NCI-H82 treated with DMSO at 0.1 percent for 48 hours (cell line): ENCODE measurements around the gene NPLOC4.
"Not testable (repeated sequence)": the region's sequence is repeated elsewhere in the genome, so short reads cannot be mapped to it uniquely, and the experiment has no call there.

Experiments used
- DNase-seq: peaks from one replicate; lab custom pipeline; 2025; ENCODE audit not compliant: unreplicated experiment; lab: John Stamatoyannopoulos, UW

NPLOC4 gene

DNA sequence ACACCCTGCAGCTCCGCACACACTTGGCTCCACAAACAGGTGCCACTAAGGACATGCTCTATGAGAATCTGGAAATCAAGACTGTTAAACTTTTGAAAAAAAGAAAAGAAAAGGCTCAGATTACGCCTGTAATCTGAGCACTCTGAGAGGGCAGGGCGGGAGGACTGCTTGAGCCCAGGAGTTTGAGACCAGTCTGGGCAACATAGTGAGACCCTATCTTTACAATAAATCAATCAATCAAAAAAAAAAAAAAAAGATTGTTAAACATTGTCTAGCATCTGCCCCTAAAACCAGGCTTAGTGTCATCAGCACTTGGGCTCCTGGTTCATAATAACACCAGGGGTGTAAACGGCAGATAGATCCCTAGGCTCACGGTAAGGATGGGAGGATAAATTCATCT, 47.3 kb downstream of the NPLOC4 start:
- DNase-seq, result no peak

DNA sequence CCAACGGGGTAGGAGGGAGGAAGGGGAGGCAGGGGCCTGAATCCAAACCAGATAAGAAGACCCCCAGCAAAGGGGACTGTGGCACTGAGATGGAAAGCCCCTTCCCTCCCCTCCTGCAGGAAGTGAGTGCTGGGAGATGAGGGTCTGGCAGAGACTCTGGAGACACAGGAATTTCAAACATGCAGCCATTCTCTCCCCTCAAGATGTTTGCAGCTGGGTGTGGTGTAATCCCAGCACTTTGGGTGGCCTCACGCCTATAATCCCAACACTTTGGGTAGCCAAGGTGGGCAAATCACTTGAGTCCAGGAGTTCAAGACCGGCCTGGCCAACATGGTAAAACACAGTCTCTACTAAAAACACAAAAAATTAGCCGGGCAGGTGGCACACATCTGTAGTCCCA, 50.8 kb downstream of the NPLOC4 start:
- DNase-seq, result no peak

DNA sequence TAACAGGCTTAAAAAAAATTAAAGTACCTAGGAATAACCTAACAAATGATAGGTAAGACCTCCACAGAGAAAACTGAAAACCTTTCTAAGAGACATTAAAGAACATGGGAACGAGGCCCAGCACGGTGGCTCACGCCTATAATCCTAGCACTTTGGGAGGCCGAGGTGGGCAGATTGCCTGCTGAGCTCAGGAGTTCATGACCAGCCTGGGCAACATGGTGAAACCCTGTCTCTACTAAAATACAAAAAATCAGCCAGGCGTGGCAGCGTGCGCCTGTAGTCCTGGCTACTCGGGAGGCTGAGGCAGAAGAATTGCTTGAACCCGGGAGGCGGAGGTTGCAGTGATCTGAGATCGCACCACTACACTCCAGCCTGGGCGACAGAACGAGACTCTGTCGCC, 52.1 kb downstream of the NPLOC4 start:
- not testable (repeated sequence) for DNase-seq

DNA sequence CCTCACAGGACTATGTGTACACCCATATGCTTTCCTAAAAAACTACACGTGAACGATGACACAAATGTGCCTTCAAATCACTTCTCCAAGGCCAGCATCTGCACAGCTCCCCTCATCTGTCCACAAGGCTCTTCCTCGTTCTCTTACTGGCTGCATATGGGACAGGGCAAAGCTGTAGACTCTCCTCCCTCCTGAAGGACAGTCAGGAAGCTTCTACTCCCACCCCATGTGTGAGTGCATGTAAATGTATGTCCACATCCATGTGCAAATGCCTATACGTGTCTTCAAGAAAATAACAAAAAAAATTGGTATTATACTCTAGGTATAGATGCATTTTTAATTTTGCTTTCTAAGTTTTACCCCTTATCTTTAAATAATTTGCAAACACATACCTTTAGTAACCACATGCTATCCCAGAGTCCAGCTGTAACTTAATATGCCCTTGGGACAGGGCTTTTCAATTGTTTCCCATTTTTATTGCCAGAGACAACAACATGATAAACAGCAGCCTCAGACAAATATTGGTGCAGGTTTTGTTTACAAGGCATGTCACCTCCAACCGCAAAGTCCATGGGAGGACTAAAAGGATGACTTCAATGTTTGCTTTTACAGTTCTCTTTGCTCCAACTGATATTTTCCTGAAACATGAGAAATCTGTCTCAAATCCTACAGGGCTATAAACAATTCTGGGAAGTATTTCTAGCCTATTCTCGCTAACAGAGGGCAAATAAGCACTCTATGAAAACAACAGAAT, 53.1 kb downstream of the NPLOC4 start:
- DNase-seq, result no peak

DNA sequence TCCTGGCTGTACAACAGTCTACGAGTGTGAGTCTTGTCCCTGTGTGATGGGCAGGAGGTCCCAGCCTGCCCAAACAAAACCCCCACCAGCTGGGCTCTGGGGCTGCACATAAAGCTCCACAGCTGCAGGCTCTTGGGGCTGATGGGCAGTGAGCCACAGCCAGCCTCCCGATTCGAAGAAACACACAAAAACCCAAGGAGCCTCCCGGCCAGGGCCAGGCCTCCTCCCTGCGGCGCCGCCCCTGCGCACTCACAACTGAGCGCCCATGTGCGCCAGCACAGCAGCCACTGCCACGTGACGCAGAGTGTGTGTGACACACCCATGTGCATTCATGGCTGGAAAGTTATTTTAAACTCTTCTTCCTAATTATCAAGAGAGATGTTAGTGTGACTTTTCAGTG, 54.2 kb downstream of the NPLOC4 start:
- DNase-seq, result no peak

DNA sequence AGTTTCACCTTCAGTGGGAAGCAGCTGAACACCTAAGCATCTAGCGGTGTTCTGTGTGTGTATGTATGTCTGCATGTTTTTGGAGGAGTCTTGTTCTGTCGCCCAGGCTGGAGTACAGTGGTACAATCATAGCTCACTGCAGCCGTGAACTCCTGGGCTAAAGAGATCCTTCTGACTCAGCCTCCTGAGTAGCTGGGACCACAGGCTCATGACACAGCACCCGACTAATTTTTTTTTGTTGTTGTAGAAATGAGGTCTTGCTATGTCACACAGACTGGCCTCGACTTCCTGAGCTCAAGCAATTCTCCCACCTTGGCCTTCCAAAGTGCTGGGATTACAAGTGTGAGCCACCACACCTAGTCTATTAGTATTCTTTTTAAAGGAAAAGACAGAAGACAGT, 54.6 kb downstream of the NPLOC4 start:
- no peak for DNase-seq

DNA sequence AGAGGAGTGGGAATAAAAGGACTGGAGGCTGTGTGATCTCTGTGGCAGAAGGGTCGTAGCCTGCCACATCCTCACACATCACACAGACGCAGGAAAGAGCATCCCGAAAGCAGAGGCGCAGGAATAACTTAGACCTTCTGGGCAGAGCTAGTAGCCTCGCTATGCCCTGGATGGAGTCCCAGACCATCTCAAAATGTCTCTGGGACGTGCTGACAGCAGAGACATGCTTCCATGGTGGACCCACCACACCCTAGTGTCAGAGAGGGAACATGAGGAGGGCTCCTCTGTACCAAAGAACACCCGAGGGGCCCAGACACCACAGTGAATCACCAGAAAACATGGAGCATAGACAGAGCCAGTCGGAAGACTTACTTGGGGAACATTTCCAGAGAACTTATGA, 55.2 kb downstream of the NPLOC4 start:
- DNase-seq, result no peak

DNA sequence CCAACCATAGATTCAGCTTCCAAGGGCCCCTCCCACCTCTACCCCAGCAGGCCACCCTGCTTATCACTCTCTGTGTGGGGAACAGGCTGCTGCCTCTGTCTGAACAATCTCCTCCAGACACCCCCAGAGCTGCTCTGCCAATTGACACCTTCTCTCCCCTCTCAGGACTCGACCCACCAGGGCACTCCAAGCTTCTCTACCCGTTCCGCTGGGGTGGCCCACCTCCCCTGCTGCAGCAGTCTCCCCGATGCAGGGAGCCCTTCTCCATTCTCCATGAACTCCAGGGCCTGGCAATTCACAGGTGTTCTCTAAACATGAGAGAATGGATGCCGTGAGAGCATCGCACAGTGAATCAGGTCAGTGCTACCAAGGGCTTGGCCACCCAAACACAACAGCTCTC, 56.4 kb downstream of the NPLOC4 start:
- no peak for DNase-seq

DNA sequence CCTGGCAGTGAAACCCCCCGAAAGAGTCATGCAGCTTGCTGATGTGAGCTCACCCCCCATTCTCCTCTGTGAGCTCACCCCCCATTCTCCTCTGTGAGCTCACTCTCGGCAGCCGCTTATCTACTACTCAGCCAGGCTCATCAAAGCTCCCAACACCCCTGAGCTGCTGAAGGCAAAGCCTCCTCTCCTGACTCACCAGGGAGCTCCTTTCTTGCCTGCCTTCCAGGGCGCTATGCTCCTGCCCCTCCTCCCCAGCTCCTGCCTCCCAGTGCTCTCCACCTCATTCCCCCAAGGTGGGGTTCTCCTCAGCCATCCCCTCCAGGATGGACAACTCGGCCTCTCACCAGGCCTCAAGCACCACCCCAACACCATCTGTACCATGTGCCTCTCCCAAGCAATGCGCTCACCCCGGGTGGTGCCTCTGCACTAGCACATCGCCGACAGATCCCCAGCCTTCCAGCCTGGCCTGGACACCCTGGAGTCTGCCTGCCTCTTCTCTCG, 57.0 kb downstream of the NPLOC4 start:
- DNase-seq, result no peak

DNA sequence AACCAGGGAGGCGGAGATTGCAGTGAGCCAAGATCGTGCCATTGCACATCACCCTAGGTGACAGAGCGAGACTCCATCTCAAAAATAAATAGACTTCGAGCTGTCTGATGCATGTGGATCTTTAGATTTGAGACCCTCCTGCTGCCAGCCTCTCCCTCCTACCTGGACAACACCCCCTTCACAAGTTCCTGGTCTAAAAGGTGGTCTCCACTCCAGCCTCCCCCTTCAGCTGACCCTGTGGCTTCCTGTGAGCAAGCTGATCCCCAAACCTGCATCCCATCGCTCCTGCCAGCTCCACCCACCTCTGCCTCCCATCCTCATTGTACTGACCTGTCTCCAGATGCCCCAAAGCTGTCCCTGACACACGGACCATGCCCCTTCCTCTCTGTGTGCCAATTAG, 57.6 kb downstream of the NPLOC4 start:
- no peak for DNase-seq

DNA sequence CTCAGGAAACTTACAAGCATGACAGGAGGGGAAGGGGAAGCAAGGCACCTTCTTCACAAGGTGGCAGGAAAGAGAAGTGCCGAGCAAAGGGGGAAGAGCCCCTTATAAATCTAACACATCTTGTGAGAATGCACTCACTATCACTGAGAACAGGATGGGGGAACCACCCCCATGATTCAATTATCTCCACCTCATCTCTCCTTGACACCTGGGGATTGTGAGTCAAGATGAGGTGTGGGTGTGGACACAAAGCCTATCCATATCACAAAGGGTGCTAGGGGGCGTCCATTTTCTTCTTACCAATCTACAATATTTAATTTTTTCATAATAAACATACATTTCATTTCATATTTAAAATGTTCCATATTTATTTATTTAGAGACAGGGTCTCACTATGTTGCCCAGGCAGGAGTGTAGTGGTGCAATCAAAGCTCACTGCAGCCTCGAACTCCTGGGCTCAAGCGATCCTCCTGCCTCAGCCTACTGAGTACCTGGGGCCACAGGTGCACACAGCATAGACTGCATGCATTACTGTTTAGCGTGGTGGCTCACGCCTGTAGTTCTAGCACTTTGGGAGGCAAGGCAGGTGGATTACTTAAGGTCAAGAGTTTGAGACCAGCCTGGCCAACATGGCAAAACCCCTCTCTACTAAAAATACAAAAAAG, 58.2 kb downstream of the NPLOC4 start:
- no peak for DNase-seq

DNA sequence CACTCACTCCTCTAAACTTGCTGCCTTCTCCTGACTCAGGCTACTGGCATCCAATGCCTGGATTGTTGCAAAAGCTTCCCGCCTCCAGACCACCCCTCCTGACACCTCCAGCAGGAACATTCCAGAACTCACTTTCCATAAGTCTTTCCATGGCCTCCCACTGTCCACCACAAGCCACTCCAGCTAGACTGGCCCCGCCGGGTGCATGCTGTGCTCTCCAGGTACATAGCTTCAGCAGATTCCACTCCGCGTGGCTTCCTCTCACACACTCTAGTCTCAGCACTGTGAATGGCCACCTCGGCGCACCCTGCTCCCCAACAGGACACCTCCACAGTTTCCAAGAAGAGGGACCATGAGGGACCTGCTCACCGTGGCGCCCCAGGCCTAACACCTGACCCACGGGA, 58.9 kb downstream of the NPLOC4 start:
- DNase-seq, result no peak

DNA sequence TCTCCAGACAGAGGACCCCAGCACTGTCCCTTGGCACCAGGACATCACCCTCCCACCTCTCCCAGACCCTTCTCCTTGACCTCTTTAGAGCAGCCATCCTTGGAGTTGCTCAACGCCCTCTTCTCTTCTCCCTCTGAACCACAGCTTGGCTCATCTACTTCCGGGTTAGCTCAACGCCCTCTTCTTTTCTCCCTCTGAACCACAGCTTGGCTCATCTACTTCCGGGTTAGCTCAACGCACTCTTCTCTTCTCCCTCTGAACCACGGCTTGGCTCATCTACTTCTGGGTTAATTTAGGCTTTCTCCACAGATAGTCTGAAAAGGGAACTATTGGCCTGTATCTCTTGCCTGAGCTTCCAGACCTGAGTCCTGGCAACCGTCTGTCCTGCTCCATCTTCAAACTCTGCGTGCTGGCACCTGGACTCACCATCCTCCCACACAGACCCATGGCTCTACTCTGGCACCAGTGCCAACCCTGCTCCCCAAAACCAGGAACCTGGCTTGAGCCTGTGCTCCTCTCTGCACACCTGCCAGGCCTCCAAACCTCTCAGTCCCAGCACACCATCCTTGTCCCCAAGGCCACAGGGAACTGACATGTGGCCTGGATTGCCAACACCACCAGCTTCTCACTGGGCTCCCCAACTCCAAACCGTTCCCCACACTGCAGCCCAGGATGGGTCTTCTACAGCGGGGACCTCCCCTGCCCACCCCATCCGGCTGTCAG, 59.5 kb downstream of the NPLOC4 start:
- DNase-seq, result no peak

DNA sequence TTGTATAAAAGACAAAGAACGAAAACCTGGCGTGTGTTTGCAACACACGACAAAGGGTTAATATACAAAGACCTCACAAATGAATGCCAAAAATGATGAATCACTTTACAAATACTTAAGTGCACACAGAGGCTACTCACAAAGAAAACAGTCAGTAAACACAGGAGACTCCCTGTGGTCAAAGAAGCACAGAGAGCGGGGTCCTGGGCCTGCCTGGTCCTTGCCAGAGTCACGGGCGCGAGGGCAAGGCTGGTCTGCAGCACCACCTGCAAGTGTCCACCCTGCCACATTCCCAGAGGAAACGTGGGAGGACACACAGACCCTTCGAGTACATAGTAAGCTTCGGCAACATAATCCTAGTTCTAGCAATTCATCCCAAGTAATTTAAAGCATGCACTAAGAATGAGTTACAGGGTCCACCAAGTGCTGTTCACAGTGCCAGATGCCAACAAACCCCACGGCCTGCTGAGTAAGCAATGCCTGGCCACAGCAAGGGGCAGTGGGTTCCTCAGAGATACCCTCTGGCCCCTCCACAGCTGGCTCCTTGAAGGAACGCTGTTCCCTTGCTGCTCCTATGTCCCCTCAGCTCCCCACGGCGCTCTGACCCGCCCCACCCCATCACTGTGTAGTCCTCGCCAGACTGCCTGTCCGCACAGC, 60.2 kb downstream of the NPLOC4 start:
- DNase-seq, result no peak

DNA sequence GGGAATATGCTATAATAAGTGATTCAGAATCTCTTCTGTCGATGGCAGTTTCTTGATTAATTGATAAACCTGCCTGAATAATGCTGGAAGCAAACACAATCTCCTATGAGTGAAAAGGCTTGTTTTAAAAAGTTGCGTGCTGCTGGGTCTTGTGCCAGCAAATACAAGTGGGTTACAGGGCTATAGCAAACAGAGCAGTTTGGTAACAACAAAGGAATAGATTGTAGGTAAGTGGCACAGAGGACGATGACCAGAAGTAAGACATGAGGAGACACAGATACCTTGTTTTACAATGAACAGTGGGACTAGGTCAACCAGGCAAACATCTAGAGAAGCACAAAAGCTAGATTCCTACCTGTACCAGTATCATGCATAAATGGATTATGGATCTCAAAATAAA, 61.1 kb downstream of the NPLOC4 start:
- no peak for DNase-seq

DNA sequence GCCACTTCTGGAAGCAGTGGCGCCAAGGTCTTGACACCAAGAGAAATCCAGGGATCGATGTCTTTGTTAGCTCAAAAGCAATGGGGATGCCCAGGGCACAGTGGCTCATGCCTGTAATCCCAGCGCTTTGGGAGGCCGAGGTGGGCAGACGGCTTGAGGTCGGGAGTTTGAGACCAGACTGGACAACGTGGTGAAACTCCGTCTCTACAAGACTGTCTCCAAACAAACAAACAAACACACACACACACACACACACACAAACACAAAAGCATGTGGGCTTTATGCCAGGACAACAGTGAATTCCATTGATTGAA, 62.3 kb downstream of the NPLOC4 start:
- DNase-seq, result no peak

DNA sequence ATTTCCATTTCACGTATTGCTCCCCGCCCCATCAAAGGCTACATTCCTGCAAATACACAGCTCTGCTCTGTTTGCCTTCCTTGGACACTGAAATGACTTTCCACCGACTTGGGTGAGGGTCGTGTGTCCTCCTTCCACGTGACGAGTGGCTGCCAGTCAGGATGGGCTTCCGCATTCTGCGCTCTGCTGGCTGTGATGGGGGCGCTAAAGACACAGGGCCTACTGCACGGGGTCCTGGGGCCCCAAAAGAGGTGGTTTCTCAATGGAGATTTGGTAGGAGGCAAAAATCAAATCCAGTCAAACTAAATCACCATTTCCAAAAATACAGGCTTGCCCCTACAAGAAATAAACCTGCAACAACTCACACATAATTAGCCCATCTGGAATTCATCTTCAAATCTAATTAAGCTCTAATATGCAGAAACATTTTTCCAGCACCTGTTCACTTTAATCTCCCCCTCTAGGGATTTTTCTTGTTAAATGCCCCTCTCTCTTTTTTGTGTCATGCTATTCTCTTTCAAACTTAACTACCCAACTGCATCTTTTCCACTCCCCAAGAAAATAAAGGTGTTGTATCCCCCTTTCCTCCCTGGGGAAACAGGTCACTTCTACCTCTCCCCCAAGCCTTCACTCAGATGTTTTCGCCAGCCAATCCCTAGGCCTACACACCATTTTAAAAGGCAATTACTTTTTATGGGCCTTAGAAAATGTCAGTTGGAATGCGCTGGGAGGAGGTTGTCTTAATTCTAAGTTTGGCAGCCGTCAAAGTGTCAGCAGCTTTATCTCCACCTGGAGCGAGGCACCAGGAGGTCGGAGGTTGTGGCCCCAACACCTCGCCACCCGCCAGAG, 62.9 kb downstream of the NPLOC4 start:
- DNase-seq, result peak; percentile 18

DNA sequence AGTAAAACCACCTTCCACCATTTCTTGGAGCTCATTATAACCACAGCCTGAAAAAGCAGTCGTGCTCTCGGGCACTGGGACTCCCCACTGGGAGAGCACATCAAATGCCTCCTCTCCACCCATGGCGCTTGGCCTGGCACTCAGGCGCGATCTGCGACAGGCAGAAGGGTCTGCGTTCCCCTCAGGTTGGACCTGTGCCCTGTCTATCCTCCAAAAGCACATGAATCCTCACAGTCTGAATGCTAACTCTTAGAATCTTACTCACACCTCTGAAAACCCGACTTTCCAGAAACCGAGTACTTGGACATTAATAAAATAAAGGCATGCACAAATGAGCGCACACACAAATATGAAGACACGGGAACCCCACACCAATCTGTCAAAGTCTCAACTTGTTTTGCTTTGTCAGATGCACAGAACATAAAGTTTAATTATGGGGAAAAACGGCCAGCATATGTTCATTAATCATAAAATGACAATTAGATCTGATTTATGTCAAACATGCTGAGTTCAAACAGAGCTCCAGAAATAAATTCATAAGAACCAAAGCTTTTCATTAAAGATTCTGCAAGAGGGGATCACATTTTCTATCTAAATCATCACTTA, 64.2 kb downstream of the NPLOC4 start:
- no peak for DNase-seq

DNA sequence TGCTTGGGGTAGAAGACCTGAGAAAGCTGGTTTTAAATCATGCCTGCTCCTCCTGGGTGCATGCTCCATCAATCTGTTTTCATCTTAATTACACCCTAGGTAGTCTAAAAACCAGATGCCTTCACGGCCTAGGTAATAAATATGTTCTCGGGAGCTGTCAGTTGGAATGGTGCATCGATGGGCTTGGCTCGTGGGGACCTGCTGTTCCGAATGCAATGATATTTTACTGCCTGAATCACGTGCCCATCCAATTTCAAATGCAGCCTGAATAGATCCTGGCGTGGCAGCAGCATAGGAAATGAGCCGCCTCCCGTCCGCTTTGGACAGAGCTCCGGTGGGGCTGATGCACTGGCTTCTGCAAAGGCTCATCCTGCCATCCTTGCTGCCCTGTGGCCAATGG, 65.9 kb downstream of the NPLOC4 start:
- no peak for DNase-seq

DNA sequence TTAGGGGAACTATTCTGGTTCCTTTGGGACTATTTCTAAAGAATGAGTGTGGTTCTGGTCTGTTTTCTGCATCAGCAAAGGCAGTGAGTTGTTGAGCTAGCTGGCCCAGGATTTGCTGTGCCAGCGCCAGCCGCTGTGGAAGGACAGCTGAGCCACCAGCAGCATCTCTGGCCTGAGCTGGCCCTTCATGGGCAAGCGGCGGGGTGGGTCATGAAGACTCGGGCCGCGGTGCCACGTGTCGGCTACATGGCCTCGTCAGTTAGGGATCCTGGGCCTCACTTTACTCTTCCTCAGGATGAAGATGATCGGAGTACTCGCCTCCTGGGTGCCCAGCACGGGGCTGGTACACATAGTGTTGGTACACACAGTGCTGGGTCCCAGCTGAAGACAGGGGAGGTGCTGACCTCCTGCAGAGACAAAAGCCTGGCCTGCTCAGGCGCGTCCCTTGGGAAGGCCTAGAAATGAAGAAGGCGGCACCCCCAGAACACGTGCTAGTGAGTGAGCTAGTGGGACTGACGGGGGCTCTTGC, 66.9 kb downstream of the NPLOC4 start:
- no peak for DNase-seq
